ENCODE measurements around the gene RCAN3. TPM values are rescaled to one million over a fixed set of nuclear protein-coding genes. Genes with fewer than 3 reads are reported as not detected.
"Not testable (repeated sequence)": the region's sequence is repeated elsewhere in the genome, so short reads cannot be mapped to it uniquely, and the experiment has no call there.

RCAN3 gene
- total RNA-seq, result 10 to 100 TPM in 1 of 8 experiments, 1 to 10 TPM in 6, under 1 TPM in 1; 0.51 to 18.0 (median 6.3) TPM

DNA sequence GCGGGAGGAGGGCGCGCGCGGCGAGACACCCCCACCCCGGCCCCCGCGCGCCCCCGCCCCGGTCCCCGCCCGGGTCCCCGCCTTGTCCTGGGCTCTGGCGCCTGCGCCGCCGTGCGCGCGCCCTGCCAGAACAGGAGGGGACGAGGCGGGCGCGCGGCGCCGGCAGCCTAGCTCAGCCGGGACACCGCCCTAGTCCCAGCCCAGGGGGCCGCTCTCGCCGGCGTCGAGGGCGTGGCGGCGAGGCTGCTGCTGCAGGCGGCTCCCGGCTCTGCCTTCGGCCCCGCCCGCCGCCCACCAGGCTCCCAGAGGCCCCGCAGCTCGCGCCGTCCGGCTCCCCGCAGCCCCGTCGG lies at the start of gene RCAN3:
RCAN3 (plus strand) TSS at position 128 of the 350 bp plus-strand sequence. CDS start 11,537 bp downstream, outside the sequence.
- Histone ChIP-seq H3K4me1 (replicated peaks in 1 of 2) (peaks cover 0 to 5% of the 10 kb centered on the region in 2 donors), H3K4me3 (peak within 1 kb of the TSS; percentile 67 to 98 (median 75)), H3K27ac (peak within 1 kb of the TSS in 1 of 2 donors; percentile 68)
- no CpG with 5 or more reads among the region's 53 CpGs for WGBS, 10 experiments
- in situ Hi-C loops (cut with MboI; ENCODE audit: low pct_unique_long_range_greater_than_20kb in 2 of 9, low sequenced_read_pairs in 9 of 9, unreplicated experiment in 9 of 9), result no loop called here
- ATAC-seq (replicated peaks in 6 of 8), result peak; percentile 91 to 97 (median 94)

DNA sequence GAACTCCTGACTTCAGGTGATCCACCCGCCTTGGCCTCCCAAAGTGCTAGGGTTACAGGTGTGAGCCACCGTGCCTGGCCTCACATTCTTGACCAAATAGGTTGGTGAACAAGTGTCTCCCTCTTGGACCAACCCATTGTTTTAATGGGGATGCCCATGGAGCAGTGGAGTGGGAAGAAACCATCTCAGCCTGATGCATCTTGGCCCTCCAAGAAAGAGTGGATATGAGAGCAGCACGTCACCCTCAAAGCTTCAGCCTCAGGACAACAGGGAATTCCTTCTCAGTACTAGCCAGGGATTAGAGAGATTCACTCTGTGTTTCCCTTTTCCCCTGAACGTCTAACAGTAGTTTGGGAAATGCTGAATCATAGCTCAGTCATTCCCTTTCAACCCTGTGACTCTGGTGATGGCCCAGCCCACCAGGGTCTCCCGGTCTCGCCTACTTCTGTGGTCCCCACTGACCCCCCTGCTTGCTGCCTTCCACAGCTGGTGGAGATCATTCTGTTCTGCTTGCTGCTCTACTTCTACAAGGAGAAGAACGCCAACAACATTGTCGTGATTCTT lies 49.6 kb upstream of the RCAN3 start:
- Histone ChIP-seq H3K27ac (no peak overlapping the region), H3K4me3 (no peak overlapping the region), H3K4me1 (replicated peaks in 1 of 2) (no peaks in the 10 kb centered on the region)
- no peak for ATAC-seq (replicated peaks in 6 of 8)
- in situ Hi-C loops (cut with MboI; ENCODE audit: low pct_unique_long_range_greater_than_20kb in 2 of 9, low sequenced_read_pairs in 9 of 9, unreplicated experiment in 9 of 9), result no loop called here
- 79 to 100% (median 93%) methylated on average over 2 to 7 of the region's 8 CpGs; no CpG with 5 or more reads in 4 of the 10 experiments for WGBS, 10 experiments

DNA sequence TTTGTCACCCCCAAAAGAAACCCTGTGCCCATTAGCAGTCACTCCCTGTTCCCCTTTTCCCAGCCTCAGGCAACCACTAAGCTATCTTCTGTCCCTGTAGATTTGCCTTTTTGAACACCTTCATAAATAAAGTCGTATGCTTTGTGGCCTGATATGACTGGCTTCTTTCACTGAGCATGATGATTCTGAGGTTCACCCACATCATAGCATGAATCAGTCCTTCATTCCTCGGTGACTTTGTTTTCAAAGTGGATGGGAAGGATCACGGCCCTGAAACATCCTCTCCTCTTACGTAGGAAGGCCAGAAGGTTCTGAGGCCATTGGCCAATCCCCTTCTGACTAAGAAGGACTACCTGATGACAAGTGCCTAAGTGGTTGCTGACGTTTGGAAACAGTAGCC lies 48.0 kb upstream of the RCAN3 start:
- in situ Hi-C loops (cut with MboI; ENCODE audit: low pct_unique_long_range_greater_than_20kb in 2 of 9, low sequenced_read_pairs in 9 of 9, unreplicated experiment in 9 of 9), result no loop called here

DNA sequence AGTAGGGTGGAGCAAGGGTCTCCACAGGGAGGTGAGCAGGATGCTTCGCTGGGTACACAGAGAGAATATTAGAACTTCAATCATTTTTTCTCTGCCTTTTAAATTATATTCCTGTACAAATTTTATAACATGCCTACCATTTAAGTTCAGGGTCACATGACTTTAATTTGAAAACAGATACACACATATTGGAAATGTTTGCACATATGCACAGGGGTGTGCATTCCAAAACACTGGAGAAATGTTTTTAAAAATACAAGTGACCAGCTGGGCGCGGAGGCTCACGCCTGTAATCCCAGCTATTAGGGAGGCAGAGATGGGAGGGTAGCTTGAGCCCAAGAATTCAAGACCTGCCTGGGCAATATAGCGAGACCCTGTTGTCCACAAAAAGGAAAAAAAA lies 47.4 kb upstream of the RCAN3 start:
- in situ Hi-C loops (cut with MboI; ENCODE audit: low pct_unique_long_range_greater_than_20kb in 2 of 9, low sequenced_read_pairs in 9 of 9, unreplicated experiment in 9 of 9), result no loop called here
- 67 to 100% (median 97%) methylated on average over 1 to 5 of the region's 5 CpGs for WGBS, 10 experiments
- peak in 3 of 8 experiments; percentile 20 to 56 (median 47) for ATAC-seq (replicated peaks in 6 of 8)
- no peaks in the 10 kb centered on the region for H3K4me1 ChIP-seq (replicated peaks in 1 of 2)
- no peak overlapping the region for H3K27ac ChIP-seq
- H3K4me3 ChIP-seq, result no peak overlapping the region

More for the DNA sequence above, 48.0 kb upstream of the RCAN3 start:
- ATAC-seq (replicated peaks in 6 of 8), result no peak
- H3K27ac ChIP-seq, result no peak overlapping the region
- H3K4me3 ChIP-seq, result no peak overlapping the region
- 25 to 93% (median 73%) methylated on average over 2 to 5 of the region's 5 CpGs; no CpG with 5 or more reads in 1 of the 10 experiments for WGBS, 10 experiments
- H3K4me1 ChIP-seq (replicated peaks in 1 of 2), result no peaks in the 10 kb centered on the region

DNA sequence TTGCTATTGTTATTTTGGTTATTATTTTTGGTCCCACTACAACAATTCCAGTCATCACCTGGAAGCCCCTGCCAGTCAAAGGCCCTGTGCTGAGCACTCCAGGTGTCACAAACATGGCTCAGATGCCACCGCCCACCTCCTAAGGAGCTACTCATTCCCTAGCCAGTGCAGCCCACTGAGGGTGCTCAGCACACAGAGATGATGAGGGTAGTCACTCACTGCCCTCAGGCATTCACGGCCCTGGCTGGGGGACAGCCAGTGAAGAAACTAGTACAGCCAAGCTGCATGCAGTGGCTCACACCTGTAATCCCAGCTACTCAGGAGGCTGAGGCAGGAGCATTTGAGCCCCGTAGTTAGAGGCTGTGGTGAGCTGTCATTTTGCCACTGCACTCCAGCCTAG lies 44.8 kb upstream of the RCAN3 start:
- ATAC-seq (replicated peaks in 6 of 8), result no peak
- Histone ChIP-seq H3K27ac (no peak overlapping the region), H3K4me1 (replicated peaks in 1 of 2) (no peaks in the 10 kb centered on the region), H3K4me3 (no peak overlapping the region)
- whole genome bisulfite sequencing, 10 experiments, result 70 to 90% (median 85%) methylated on average over 2 to 3 of the region's 3 CpGs; no CpG with 5 or more reads in 4 of the 10 experiments
- in situ Hi-C loops (cut with MboI; ENCODE audit: low pct_unique_long_range_greater_than_20kb in 2 of 9, low sequenced_read_pairs in 9 of 9, unreplicated experiment in 9 of 9), result no loop called here

DNA sequence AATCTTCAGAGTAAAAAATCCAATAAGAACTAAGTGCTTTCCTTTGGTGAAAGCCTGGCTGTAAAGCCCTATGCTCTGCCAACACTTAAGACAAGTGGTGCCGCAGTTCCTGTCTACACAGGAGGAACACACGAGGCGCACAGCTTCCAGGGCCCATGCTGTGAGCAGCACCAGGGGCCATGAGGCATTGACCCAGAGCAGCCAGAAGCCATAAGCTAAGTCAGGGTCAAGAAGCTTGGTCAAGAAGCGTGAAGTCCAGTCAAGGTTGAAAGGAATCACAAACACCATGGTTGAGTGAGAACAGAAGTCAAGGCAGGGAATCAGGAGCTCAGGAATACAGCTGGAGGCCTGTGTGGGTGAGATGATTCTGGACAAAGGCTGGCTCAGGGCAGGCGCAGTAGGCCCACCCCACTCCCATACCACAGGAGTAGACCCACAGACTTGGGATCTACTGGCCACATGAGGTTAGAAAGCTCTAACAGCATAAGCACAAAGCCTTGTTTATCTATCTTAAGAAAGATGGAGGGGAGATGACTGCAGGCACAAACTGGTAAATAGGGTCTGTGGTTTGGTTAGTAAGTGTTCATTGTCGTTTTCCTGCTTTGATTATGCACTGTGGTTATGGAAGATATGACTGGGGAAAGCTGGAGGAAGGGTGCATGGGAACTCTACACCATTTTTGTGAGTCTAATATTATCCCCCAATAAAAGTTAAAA lies 42.9 kb upstream of the RCAN3 start:
- H3K4me1 ChIP-seq (replicated peaks in 1 of 2), result peaks cover 11 to 16% of the 10 kb centered on the region in 2 donors
- H3K4me3 ChIP-seq, result no peak overlapping the region
- in situ Hi-C loops (cut with MboI; ENCODE audit: low pct_unique_long_range_greater_than_20kb in 2 of 9, low sequenced_read_pairs in 9 of 9, unreplicated experiment in 9 of 9), result no loop called here
- no peak for ATAC-seq (replicated peaks in 6 of 8)
- WGBS, 10 experiments, result 70 to 93% (median 87%) methylated on average over 2 to 6 of the region's 6 CpGs; no CpG with 5 or more reads in 3 of the 10 experiments
- H3K27ac ChIP-seq, result no peak overlapping the region

DNA sequence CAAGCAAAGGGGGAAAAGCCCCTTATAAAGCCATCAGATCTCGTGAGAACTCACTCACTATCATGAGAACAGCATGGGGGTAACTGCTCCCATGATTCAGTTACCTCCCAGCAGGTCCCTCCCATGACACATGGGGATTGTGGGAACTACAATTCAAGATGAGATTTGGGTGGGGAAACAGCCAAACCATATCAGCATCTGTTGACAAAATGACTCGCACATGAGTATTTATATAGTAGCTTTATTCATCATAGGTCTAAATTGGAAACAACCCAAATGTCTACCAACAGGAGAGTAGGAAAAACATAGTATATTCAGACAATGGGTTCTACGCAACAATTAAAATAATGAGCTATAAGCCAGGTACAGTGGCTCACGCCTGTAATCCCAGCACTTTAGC lies 40.5 kb upstream of the RCAN3 start:
- 63 to 100% (median 91%) methylated on average over 2 to 4 of the region's 4 CpGs for WGBS, 10 experiments
- H3K27ac ChIP-seq; in situ Hi-C loops (cut with MboI; ENCODE audit: low pct_unique_long_range_greater_than_20kb in 2 of 9, low sequenced_read_pairs in 9 of 9, unreplicated experiment in 9 of 9); ATAC-seq (replicated peaks in 6 of 8); H3K4me3 ChIP-seq: not testable (repeated sequence)
- H3K4me1 ChIP-seq (replicated peaks in 1 of 2), result peaks cover 11 to 18% of the 10 kb centered on the region in 2 donors

DNA sequence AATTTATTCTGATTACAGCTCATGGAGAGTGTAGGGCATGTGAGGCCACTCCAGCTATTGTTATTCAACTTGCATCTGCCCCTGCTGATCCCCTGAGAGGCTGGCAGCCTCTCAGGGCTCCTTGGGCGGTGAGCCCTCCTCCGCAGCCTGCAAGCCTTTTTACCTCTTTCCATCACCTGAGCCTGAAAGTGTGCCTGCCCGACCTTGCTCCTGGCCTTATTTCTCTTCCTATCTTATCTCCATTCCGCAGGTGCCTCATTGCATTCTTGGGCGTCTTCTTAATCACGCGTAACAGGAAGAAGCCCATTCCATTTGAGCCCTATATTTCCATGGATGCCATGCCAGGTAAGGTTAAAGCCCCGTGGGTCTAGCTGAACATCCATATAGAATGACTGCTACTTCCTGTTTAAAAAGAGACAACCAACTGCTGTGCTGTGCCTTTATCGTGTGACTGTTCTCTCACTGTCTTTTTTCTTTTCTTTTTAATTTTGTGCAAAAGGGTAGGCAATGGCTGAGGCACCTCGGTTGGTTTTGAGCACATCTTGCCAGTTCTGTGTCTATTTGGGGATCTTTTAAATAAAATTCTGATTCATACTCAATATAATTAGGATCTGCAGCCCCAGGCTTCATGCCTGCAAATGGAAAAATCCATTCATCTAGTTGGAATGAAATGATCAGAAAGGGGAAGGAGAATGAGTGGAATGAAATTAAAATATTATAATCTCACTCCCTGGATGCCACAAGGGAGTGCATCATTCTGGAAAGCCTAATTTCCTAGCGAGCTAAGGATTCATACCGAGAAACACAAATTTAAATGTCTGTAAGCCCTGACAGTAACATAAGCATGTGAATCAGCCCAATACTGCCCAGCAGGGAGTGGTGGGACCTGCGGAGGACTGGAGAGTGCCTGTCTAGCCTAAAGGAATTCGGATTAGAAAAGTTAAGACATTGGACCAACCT lies 38.6 kb upstream of the RCAN3 start:
- Histone ChIP-seq H3K27ac (no peak overlapping the region), H3K4me3 (no peak overlapping the region), H3K4me1 (replicated peaks in 1 of 2) (peaks cover 21 to 27% of the 10 kb centered on the region in 2 donors)
- in situ Hi-C loops (cut with MboI; ENCODE audit: low pct_unique_long_range_greater_than_20kb in 2 of 9, low sequenced_read_pairs in 9 of 9, unreplicated experiment in 9 of 9), result no loop called here
- ATAC-seq (replicated peaks in 6 of 8), result peak; percentile 69 to 97 (median 91)
- WGBS, 10 experiments, result 4 to 43% (median 21%) methylated on average over 1 to 14 of the region's 14 CpGs

DNA sequence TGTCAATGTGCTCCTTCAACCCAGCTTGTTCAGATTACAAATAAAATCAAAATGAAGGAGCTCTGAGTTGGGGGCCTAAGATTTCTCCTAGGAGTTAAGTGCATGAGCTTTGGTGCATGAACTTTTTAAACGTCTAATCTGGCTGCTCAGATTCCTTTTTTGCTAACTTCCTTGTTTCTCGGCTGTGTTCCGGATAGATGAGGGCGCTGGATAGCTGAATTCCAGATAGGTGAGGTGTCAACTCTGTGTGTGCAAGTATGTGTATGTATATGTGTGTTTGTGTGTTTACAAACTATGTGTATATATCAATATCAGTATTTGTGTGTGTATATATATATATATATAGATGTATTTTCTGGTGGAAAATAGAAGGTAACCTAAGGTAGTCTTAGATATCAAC lies 37.5 kb upstream of the RCAN3 start:
- Histone ChIP-seq H3K4me3 (no peak overlapping the region), H3K27ac (no peak overlapping the region), H3K4me1 (replicated peaks in 1 of 2) (peaks cover 23 to 32% of the 10 kb centered on the region in 2 donors)
- no peak for ATAC-seq (replicated peaks in 6 of 8)
- in situ Hi-C loops (cut with MboI; ENCODE audit: low pct_unique_long_range_greater_than_20kb in 2 of 9, low sequenced_read_pairs in 9 of 9, unreplicated experiment in 9 of 9), result no loop called here
- WGBS, 10 experiments, result 63 to 100% (median 88%) methylated on average over 1 to 4 of the region's 4 CpGs; no CpG with 5 or more reads in 3 of the 10 experiments

DNA sequence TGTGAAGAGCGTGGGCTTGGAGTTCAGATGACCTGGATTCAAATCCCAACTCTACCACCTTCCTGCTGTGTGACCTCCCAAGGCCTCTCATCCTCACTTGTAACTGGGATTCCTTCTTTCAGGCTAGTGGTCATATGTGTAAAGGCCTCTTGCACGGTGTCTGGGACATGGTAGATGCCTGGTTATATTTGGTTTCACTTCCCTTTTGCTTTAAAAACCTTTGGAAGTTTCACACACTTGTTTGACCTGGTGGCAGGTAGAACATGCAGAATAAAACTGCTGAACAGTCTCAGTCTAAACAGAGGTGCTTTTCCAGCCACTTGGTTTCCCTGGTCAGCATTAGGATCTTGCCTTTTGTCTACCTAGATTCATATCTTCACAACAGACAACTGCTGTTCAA lies 37.0 kb upstream of the RCAN3 start:
- peaks cover 23 to 32% of the 10 kb centered on the region in 2 donors for H3K4me1 ChIP-seq (replicated peaks in 1 of 2)
- in situ Hi-C loops (cut with MboI; ENCODE audit: low pct_unique_long_range_greater_than_20kb in 2 of 9, low sequenced_read_pairs in 9 of 9, unreplicated experiment in 9 of 9), result no loop called here
- no peak overlapping the region for H3K27ac ChIP-seq
- WGBS, 10 experiments, result 86 to 100% (median 100%) methylated on average over 1 to 2 of the region's 2 CpGs; no CpG with 5 or more reads in 5 of the 10 experiments
- H3K4me3 ChIP-seq, result no peak overlapping the region
- ATAC-seq (replicated peaks in 6 of 8), result no peak

DNA sequence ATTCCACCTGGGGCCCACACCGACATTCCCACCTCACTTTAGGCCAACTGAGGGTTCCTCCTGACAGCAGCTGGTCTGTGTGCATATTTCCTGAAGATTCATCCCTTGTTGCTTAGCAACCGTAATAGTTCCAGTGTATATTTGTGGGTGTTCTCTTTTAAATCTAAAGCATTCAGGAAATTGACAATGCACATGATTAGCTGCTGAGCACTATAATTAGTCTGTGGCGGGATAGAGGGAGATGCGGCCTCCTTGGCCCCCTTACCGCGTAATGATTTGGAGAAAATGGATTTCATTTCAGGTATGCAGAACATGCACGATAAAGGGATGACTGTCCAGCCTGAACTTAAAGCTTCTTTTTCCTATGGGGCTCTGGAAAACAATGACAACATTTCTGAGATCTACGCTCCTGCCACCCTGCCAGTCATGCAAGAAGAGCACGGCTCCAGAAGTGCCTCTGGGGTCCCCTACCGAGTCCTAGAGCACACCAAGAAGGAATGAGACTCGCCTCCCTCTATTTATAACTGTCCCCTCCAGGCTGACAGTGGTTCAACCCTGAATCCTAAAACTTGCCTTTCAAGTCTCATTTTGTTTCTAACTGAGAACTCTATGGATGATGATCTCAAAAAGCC lies 33.8 kb upstream of the RCAN3 start:
- peak in 7 of 8 experiments; percentile 24 to 78 (median 36) for ATAC-seq (replicated peaks in 6 of 8)
- in situ Hi-C loops (cut with MboI; ENCODE audit: low pct_unique_long_range_greater_than_20kb in 2 of 9, low sequenced_read_pairs in 9 of 9, unreplicated experiment in 9 of 9), result no loop called here
- H3K4me3 ChIP-seq, result no peak overlapping the region
- peak overlapping the region in 1 of 2 donors; percentile 37 for H3K27ac ChIP-seq
- 53 to 100% (median 74%) methylated on average over 3 to 11 of the region's 11 CpGs; no CpG with 5 or more reads in 3 of the 10 experiments for WGBS, 10 experiments
- peaks cover 17 to 25% of the 10 kb centered on the region in 2 donors for H3K4me1 ChIP-seq (replicated peaks in 1 of 2)

DNA sequence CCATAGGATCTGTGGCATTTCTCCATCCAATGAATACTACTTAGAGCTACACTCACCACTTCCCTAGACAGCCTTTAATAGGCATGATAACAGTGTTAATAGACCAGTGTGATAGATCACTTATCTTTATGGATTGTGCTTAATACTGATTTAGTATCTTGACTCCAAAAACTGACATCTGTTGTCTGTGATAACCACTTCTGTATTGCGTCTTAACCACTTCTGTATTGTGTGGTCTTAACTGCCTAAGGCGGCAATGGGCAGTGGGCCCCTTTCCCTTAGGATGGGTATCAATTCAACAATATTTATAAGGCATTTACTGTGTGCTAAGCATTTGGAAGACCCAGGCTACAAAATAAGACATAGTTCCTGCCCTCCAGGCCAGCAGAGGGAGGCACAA lies 32.0 kb upstream of the RCAN3 start:
- ATAC-seq (replicated peaks in 6 of 8), result no peak
- 93 to 100% (median 100%) methylated on average over 1 to 2 of the region's 2 CpGs; no CpG with 5 or more reads in 2 of the 10 experiments for WGBS, 10 experiments
- H3K27ac ChIP-seq, result no peak overlapping the region
- peaks cover 12 to 14% of the 10 kb centered on the region in 2 donors for H3K4me1 ChIP-seq (replicated peaks in 1 of 2)
- in situ Hi-C loops (cut with MboI; ENCODE audit: low pct_unique_long_range_greater_than_20kb in 2 of 9, low sequenced_read_pairs in 9 of 9, unreplicated experiment in 9 of 9), result no loop called here
- no peak overlapping the region for H3K4me3 ChIP-seq

All from motor neuron (in vitro differentiated cells).